SH-SY5Y (cell line): ENCODE results near the gene BAX.

Source experiments
- GATA2 ChIP-seq: IDR thresholded peaks from 2 replicates; pipeline ENCODE4 v1.6.1; 2011; ENCODE audit warnings: mild to moderate bottlenecking, low read depth, low read length
- GATA3 ChIP-seq: IDR thresholded peaks from 2 replicates; pipeline ENCODE4 v1.6.1; 2011; ENCODE audit warnings: low read depth, mild to moderate bottlenecking, low read length, moderate library complexity

GRCh38 chr19:48913114-48913889, 41.4 kb upstream of the BAX start:
- TF ChIP-seq GATA2, result no peak
- no peak for TF ChIP-seq GATA3
